ENCODE measurements around the gene HCK.
A peak's percentile ranks its signal among the peaks of the same experiment; 100 is the strongest.

Gene HCK

DNA sequence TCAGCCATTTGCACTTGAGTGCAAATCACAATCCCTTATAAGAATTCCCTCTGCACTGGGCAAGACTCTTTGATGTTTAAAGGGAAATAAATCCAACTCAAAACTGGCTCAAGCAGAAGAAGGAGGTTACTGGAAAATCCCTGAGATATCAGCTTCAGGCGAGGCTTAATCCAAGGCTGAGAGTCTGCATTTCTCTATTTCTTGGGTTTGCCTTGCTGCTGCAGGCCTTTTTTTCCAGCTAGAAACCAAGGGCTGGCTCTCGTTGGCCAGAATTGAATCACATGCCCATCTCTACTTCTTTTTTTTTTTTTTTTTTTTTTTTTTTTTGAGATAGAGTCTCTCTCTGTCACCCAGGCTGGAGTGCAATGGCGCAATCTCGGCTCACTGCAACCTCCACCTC lies 11.7 kb downstream of the HCK start:
- DNase-seq: no peak

DNA sequence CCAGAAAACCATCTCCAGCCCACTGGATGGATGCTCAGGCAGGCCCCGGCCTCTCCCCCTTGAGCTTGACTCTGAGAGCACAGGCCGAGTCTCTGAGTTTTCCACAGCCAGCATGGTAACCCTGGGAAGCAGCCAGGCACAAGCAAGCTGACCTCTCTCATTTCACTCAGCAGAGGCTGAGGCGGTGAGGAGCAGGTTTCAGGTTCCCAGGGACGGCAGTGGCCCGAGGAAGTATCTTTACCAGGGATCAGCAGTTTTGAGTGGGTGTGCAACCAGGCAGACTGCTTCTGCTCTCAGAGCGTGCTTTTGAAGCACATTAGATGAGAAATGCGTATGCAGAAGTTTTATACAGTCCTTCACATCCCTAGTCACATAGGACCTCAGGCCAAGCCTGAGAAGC lies 12.6 kb downstream of the HCK start:
- DNase-seq: no peak

DNA sequence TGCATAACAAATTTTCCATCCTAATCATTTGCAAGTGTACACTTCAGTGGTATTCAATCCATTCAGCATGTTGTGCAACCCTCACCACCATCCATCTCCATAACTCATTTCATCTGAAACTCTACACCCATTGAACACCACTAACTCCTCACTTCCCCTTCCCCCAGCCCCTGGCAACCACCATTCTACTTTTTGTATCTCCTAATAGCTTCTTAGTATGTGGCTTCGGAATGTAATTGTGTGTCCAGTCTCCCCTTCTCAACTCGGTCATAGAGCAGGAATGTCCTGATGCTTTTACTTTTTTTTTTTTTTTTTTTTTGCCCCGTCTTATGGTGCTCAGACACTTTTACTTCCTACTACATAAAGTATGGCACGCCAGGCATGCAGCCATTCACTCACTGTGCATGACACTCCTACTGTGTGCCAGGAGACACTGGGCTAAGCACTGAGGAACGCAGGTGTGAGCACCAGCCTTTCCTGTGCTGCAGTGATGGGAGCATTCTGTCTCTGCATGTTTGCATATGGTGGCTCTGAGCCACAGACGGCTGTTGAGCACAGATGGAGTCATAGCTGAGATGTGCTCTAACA lies 15.3 kb downstream of the HCK start:
- DNase-seq: no peak

DNA sequence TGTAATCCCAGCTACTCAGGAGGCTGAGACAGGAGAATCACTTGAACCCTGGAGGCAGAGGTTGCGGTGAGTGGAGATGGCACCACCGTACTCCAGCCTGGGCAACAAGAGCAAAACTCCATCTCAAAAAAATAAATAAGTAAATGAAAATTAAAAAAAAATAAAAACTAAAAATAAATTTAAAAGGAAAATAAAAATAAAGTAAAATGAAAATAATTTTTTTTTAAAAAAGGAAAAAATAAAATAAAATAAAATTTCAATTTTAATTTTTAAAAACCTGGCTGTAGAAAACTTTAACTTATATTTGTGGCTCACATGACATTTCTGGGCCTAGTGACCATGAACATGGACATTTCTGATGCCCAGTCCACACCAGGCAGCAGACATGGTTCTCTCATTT lies 16.1 kb downstream of the HCK start:
- no peak for DNase-seq

DNA sequence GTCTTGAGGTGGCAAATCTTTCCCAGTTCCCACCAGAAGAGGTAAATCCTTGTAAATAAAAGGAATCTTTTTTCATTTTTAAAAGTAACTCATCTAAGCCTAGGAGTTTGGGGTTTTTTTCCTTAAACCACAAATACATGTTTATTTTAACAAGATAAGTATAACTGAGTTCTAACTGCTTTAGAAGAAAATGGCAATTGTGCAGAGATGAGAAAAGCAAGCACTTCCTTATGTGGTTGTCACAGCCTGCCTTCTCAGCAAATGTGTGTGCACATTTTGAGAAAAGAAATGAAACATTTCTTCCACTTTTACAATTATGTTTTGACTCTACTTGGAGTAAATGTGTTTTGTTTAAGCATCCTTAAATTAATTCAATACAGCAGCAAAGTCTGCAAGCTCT lies 17.7 kb downstream of the HCK start:
- DNase-seq: no peak

DNA sequence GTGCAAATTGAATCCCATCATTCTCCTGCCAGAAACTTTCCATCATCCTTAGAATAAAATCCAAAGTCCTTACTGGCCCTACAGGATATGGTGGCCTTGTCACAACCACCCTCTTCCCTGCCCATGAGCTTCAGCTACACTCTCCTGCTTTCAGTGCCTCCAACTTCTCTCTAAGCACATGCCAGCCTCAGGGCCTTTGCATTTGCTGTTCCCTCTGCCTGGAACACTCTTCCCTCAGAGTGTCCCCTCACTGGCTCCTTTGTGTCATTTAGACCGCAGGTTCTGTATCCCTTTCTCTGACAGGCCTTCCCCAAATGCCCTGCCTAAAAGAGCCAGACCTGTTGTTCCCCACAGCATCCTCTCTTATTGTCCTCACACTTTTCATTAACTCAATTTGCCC lies 18.2 kb downstream of the HCK start:
- DNase-seq: no peak

DNA sequence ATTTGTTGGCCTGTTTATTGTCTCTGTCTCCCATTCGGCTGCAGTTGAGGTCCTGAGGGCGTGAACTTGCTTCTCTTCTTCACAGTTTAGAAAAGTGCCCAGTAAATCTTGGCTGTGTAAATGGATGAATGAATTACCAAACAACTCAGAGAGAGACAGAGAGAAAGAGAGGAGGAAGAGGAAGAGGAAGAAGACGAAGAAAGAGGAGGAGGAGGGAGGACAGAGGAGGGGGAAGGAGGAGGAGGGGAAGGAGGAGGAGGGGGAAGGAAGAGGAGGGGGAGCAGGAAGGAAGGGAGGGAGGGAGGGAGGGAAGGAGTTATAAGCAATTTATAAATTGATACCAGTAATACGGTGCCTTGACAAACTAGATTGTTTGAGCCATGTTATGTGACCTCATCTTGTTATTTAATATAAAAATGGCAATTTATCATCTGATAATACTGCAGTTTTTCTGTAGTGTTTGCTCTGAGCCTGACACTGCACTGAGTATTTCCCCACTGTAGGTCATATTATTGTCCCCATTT lies 18.7 kb downstream of the HCK start:
- DNase-seq: no peak

DNA sequence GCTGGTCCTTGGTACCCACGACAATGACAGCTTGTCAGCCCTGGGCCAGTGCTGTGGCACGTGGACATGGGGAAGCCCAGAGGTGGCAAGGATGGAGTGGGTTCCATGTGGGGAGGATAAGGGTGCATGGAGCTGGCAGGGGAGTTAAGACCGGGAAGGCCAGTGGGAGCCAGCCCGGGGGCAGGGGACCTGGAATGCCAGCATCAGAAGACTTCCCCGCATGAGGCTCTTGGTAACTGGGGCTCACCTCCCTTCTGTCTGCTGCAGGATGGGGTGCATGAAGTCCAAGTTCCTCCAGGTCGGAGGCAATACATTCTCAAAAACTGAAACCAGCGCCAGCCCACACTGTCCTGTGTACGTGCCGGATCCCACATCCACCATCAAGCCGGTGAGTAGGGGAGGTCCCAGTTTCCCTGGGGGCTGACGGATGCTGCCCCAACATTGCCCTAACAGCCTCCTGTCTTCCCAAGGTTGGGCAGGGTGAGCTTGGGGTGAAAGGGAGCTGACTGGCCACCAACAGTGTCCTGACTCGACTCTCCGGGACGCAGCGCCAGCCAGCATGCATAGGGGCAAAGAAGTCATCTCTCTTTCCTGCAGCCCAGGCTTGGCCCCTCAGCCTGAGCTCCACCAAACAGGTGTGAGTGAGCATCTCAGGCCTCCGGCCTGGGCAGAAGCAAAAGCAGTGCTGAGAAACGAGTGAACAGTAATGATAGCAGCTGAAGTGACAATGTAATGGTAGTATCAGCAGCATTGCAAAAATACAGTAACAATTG lies 19.5 kb downstream of the HCK start:
- no peak for DNase-seq

DNA sequence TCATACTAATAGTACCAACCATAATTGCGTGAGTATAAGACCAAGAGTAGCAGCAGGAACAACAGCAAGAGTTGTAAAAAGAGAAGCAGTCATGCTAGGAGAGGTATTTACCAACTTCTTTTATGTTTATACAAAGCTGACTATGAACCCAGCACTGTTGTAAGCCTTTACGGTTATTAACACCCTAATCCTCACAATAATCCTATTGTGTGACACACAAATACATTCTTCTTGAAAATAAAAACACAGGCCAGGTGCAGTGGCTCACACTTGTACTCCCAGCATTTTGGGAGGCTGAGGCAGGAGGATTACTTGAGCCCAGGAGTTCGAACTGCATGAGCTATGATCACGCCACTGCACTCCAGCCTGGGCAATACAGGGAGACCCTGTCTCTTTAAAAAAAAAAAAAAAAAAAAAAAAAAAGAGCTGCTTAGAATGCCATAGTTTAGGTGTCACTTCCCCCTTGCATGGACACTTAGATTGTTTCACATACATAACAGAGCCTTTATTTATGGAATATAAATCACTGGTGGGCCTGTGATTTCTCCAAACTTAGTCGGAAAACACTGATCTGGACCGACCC lies 20.2 kb downstream of the HCK start:
- no peak for DNase-seq

DNA sequence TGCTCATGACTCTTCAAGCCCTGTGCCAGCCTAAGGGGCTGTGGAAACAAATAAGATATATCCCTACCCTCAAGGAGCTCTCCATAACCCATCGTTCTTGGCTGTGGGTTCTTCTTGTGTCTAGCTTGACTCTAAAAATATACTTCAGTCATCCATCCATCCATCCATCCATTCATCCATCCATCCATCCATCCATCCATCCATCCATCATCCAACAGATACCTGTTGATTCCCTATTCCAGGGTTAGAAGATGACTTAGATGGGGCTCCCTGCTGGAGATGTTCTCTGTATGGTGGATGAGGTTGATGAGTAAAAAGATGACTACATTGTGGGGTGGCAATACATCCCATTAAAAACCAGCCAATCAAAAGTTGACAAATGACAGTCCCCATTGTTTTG lies 23.5 kb downstream of the HCK start:
- DNase-seq: no peak

DNA sequence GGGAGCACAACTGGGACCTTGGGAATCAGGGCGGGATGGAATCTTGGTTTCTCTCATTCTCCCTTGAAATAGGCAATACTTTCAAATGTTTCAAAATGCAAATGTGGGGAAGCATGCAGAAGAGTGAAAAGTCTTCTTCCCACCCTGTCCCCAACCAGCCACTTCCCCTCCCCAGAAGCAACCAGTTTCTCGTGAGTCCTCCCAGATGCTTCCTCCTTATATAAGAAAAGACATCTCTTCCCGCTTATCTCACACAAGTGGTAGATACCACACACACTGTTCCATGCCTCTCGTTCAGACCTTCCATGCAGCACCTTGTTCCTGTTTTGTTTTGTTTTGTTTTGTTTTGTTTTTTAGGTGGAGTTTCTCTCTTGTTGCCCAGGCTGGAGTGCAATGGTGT lies 25.1 kb downstream of the HCK start:
- DNase-seq: no peak

DNA sequence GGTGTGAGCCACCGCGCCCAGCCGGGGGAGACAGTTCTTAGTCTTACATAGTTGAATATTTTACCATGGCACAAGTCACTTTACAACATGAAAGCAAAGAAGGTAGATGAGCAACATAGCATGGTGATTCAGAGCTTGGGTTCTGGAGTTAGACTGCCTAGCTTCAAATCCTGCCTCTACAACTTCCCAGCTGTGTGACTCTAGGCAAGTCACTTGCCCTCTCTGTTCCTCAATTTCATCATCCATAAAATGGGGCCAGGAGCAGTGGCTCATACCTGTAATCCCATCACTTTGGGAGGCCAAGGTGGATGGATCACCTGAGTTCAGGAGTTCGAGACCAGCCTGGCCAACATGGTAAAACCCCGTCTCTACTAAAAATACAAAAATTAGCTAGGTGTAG lies 26.3 kb downstream of the HCK start:
- DNase-seq: no peak

DNA sequence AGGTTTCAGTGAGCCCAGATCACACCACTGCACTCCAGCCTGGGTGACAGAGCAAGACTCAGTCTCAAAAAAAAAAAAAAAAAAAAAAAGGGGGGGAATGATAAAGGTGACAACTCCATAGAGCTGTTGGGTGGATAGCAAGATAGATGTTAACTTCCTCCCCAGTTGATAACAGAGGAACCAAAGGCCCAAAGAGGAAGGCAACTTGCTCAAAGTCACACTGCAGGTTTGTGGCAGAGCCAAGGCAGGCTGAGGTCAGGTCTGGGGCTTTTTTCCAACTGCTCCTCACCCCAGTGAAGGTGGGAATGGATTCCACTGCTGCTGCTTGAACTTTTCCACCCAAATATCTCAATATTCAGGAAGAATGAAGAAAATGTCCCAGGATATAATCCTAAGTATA lies 26.7 kb downstream of the HCK start:
- DNase-seq: no peak

DNA sequence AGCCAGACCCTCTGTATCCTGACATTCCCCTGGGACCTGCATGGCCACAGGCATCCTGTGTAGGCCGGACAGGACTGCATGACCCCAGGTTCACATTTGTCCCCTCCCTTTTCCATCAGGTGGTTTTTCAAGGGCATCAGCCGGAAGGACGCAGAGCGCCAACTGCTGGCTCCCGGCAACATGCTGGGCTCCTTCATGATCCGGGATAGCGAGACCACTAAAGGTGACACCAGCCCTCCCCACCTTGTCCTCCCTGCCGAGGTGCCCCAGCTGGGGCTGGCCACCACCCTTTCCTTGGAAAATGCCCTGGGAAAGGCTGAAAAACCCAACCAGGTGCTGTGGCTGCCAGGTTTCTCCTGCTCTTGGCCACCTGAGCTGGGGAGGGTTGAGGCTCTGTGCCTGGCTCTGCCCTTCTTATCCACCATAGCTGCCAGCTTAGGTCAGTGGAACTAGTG lies 27.6 kb downstream of the HCK start:
- DNase-seq: no peak

DNA sequence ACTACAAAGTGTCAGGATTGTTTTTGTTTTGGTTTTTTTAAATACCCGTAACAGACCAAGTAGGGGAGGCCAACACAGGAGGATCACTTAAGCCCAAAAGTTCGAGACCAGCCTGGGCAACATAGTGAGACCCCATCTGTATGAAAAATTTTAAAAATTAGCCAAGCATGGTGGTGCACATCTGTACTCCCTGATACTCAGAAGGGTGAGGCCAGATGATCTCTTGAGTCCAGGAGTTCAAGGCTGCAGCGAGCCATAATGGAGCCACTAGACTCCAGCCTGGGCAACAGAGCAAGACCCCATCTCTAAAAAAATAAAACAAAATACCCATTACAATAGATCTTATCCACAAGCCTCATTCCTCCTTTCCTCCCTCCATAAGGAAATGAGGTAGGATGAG lies 28.7 kb downstream of the HCK start:
- no peak for DNase-seq

DNA sequence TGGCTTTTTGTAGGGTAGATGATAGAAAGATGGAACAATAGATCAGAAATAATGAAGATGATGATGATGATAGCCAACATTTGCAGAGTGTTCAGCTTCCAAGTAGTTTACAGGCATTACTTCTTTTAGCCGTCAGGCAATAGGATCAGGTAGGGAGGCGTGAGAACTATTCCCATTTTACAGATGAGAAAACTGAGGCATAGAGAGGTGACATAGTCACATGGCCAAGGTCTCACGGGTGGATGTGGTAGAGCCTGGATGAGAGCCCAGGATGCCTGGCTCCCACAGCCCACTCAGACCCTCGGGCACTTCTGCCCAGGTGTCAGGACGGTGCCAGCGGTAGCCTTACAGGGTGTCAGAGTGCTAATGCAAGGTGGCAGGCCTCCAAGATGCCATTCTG lies 31.4 kb downstream of the HCK start:
- DNase-seq: no peak

DNA sequence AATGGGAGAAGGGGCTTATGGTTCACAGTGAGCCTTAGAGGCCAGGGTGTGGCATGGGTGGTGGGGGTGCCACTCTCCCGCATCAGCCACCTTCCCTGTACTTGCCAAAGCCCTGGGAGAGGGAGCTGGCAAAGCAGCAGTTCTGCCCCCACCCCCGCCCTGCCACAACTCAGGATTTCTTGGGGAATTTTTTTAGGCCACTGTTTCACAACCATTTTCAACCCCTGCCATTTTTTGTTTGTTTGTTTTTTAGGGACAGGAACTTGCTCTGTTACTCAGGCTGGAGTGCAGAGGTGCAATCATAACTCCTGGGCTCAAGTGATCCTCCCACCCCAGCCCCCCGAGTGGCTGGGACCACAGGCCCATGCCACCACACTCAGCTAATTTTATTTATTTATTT lies 35.0 kb downstream of the HCK start:
- no peak for DNase-seq

DNA sequence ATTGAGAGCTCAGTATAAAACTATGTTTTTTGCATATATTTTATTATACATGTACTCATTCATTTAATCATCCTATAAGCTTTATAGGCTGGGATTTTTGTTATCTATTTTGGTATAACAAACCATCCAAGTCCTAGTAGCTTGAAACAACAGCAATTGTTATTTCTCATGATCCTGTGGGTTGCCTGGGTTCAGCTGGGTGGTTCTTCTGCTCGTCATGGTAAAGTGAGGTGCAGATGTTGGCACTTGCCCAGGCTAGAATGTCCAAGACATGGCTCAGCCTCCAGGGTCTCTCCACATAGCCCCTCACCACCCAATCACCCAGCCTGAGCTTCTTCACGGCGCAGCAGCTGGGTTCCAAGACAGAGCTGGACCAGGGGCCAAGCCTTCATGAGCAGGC lies 36.7 kb downstream of the HCK start:
- DNase-seq: no peak

DNA sequence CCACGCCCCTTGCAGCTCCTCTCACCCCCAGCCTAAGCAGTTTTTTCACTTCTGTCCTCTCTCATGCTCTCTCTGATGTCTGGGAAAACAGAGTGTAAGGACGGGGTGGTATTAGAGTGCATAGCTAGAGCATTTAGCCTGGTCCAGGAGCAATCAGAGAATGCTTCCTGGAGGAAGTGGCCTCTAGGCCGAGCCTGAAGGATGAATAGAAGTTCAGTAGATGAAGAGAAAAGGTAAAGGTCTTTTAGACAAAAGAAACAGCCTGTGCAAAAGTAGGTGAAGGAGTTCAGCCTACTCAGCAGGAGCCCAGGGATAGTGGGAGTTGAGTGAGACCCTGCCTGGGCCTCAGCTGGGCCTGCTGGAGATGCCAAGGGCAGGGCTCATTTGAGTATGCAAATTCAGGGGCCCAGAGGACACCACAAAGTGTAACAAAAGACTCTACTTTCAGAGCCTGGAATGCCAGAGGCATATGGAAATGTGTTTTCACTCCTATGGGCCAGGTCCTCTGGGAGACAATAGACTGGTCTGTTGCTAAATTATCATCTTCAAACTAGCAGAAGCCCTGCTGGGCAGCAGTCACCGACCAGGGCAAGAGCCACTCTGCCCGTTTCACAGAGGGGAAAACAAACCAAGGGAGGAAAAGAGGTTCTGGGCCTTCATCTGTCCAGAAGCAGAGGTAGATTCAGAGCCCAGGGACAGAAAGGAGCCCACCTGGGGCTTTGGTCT lies 37.8 kb downstream of the HCK start:
- no peak for DNase-seq

DNA sequence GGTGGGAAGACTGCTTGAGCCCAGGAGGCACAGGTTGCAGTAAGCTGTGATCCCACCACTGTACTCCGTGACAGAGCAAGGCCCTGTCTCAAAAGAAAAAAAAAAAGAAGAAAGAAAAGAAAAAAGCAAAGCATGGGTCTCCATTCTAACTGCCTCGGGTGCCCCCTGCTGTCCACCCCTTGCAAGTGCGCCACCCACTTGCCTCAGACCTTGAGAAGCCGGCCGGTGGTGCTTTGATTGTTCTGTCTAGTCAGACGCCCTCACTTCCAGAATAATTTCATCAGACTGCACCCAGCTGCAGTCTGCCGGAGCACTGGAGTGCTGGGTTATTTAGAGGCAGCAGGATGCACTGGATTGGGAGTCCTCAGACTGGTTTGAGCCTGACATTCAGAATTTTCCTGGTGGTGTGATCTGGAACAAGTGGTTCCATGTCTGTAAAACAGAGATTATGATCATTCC lies 39.9 kb downstream of the HCK start:
- peak; percentile 64 for DNase-seq

DNA sequence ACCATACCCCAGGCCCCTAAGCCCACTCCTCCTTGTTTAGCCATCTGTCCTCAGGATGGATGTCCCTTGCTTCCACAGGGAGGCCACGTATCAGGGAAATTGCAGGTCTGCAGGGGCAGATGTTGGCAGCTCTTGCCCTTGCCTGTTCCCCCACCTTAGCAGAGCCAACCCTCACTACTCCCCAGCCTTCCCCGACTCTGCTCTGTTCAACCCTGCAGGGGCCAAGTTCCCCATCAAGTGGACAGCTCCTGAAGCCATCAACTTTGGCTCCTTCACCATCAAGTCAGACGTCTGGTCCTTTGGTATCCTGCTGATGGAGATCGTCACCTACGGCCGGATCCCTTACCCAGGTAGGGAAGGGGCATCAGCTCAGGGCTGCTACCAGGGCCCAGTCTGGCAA lies 46.7 kb downstream of the HCK start:
- no peak for DNase-seq

DNA sequence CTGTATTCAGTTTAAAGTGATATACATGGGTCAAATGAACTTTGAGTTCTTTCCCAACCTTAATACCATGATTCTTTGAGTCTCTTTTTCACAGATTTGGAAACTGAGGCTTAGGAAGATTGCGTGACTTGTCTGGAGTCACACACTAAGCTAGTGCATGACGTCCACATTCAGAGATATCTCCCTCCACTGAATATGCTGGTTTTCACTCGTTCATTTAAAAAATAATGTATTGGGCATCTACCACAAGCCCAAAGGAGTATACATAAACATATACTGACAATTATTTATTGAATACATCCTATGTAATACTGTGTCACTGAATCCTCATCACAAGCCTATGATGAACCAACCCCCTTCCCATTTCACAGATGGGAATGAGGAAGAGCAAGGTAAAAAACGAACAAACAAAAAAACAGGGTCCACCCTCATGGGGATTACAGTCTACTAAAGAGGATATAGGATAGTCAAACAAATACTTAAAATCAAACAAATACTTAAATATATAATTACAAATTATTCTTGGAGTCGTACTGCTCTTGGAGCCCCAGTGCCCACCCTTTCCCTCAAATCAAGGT lies 56.9 kb downstream of the HCK start:
- no peak for DNase-seq
